CD14-positive monocyte (primary cell): ENCODE data around the gene ICAM5. TPM values are rescaled to one million over a fixed set of nuclear protein-coding genes. Genes with fewer than 3 reads are reported as not detected.

Experiments
- DNase-seq, 3 donors: peaks; one replicate each; pipeline ENCODE4 v3.0.0-alpha.2; 2011 to 2022
- H2AFZ ChIP-seq: 2 replicates; pipeline ENCODE4 v1.6.0; 2012; ENCODE audit warnings: mild to moderate bottlenecking, low read depth, low read length, inconsistent platforms; ENCODE audit not compliant: insufficient read depth, poor library complexity, severe bottlenecking
- H3K27ac ChIP-seq, 2 donors: 1 replicate in 1 of 2; 2 replicates in 1 of 2; pipeline ENCODE4 v1.5.1; 2012 to 2013; ENCODE audit warnings: low read length in 2 of 2, control low read depth in 1 of 2, inconsistent platforms in 1 of 2, low read depth in 1 of 2, mild to moderate bottlenecking in 1 of 2
- H3K27me3 ChIP-seq, 2 donors: one replicate each; pipeline versions ENCODE4 v1.6.0 to v1.6.1; 2011 to 2013; ENCODE audit warnings: low read length in 2 of 2; ENCODE audit not compliant: control insufficient read depth in 2 of 2, insufficient read depth in 2 of 2
- H3K36me3 ChIP-seq, 2 donors: replicated peaks in 1 of 2; 1 replicate in 1 of 2; 2 replicates in 1 of 2; pipeline versions ENCODE4 v1.5.1 to v1.6.1; 2012 to 2013; ENCODE audit warnings: low read length in 2 of 2, control low read depth in 1 of 2, inconsistent platforms in 1 of 2, mild to moderate bottlenecking in 1 of 2; ENCODE audit not compliant: insufficient read depth in 2 of 2, control insufficient read depth in 1 of 2
- H3K4me1 ChIP-seq, 2 donors: 1 replicate in 1 of 2; 2 replicates in 1 of 2; pipeline versions ENCODE4 v1.5.1 to v1.6.1; 2012 to 2013; ENCODE audit warnings: low read length in 2 of 2, control low read depth in 1 of 2, inconsistent platforms in 1 of 2, mild to moderate bottlenecking in 1 of 2, moderate library complexity in 1 of 2; ENCODE audit not compliant: insufficient read depth in 2 of 2, control insufficient read depth in 1 of 2
- H3K4me2 ChIP-seq: replicated peaks from 2 replicates; pipeline ENCODE3; 2012; ENCODE audit warnings: low read length, moderate library complexity, mild to moderate bottlenecking; ENCODE audit not compliant: poor library complexity, severe bottlenecking; ENCODE audit errors: extremely low read depth
- H3K4me3 ChIP-seq, 3 experiments: fragments of 200-600 bp in 1 of 3; sonication (generic) in 1 of 3; replicated peaks in 1 of 3; 1 replicate in 2 of 3; 2 replicates in 1 of 3; pipeline ENCODE4 v1.5.1; 2011 to 2013; ENCODE audit warnings: low read length in 3 of 3, mild to moderate bottlenecking in 3 of 3, control low read depth in 2 of 3, low read depth in 2 of 3, inconsistent platforms in 1 of 3, moderate library complexity in 1 of 3
- H3K79me2 ChIP-seq: 2 replicates; pipeline ENCODE4 v1.6.0; 2012; ENCODE audit warnings: mild to moderate bottlenecking, control low read depth, inconsistent platforms, low read length, moderate library complexity; ENCODE audit not compliant: insufficient read depth
- H3K9ac ChIP-seq: 2 replicates; pipeline ENCODE4 v1.6.0; 2017; ENCODE audit warnings: low read length, mild to moderate bottlenecking; ENCODE audit not compliant: insufficient read depth, poor library complexity, severe bottlenecking
- H3K9me3 ChIP-seq, 2 donors: replicated peaks in 1 of 2; 1 replicate in 1 of 2; 2 replicates in 1 of 2; pipeline versions ENCODE4 v1.5.1 to v1.6.1; 2012 to 2013; ENCODE audit warnings: low read length in 2 of 2, control low read depth in 1 of 2; ENCODE audit not compliant: control insufficient read depth in 1 of 2, insufficient read depth in 1 of 2
- H4K20me1 ChIP-seq: 2 replicates; pipeline ENCODE4 v1.6.0; 2012; ENCODE audit warnings: mild to moderate bottlenecking, low read length, control low read depth, moderate library complexity; ENCODE audit not compliant: insufficient read depth
- H3K27ac Mint-ChIP-seq, 7 donors: one replicate each; pipeline ENCODE4 v1.8.0; 2020; ENCODE audit warnings: mild to moderate bottlenecking in 7 of 7, mixed read lengths in 7 of 7, moderate library complexity in 6 of 7, inconsistent platforms in 2 of 7
- H3K27me3 Mint-ChIP-seq, 3 donors: one replicate each; pipeline ENCODE4 v1.8.0; 2021 to 2022; ENCODE audit warnings: low read depth in 3 of 3, mild to moderate bottlenecking in 3 of 3, mixed read lengths in 3 of 3, moderate library complexity in 3 of 3, inconsistent platforms in 1 of 3
- H3K36me3 Mint-ChIP-seq, 2 donors: one replicate each; pipeline ENCODE4 v1.8.0; 2020; ENCODE audit warnings: mixed read lengths in 2 of 2, inconsistent platforms in 1 of 2, mild to moderate bottlenecking in 1 of 2
- H3K4me1 Mint-ChIP-seq: one replicate; pipeline ENCODE4 v1.8.0; 2020; ENCODE audit warnings: mild to moderate bottlenecking, mixed read lengths
- H3K4me3 Mint-ChIP-seq, 2 donors: one replicate each; pipeline ENCODE4 v1.8.0; 2020; ENCODE audit warnings: mild to moderate bottlenecking in 2 of 2, mixed read lengths in 2 of 2, moderate library complexity in 1 of 2
- H3K9me3 Mint-ChIP-seq, 7 donors: one replicate each; pipeline ENCODE4 v1.8.0; 2020 to 2022; ENCODE audit warnings: mixed read lengths in 7 of 7, mild to moderate bottlenecking in 6 of 7, moderate library complexity in 6 of 7, inconsistent platforms in 2 of 7
- CTCF ChIP-seq: fragments of 200-600 bp; IDR thresholded peaks from one replicate; pipeline ENCODE4 v1.8.0; 2022; ENCODE audit warnings: antibody characterized with exemption, mild to moderate bottlenecking
- WGBS: methylation state at CpG from one replicate; pipeline ENCODE4 v1.1.5; 2013; ENCODE audit warnings: missing lambda C conversion rate; ENCODE audit not compliant: insufficient coverage; 5-methylcytosine and 5-hydroxymethylcytosine counted together
- intact Hi-C, 2 donors: fragments of 100-400 bp; cut with micrococcal nuclease; formaldehyde crosslinking; loops; one replicate each; pipeline versions ENCODE4 v1.15.0 to v1.15.1; 2023
- polyA plus RNA-seq, 3 donors: library from polyadenylated mRNA; depleted of rRNA in 1 of 3; unstranded in 2 of 3; stranded (reverse) in 1 of 3; fragments of 300-500 nt in 2 of 3; fragments of >200 nt in 1 of 3; fragmentation: Illumina TruSeq in 2 of 3; gene quantifications; 1 replicate in 2 of 3; 2 replicates in 1 of 3; pipeline ENCODE4 v1.2.3, GENCODE V29; 2012 to 2021

The ICAM5 gene
- polyA plus RNA-seq, 3 donors = 0.21 to 2.1 TPM; not detected in 1

- intact Hi-C loops = no loop called here
- Histone ChIP-seq H3K79me2 (no peaks in the 10 kb centered on the region), H3K9ac (peak within 1 kb of the TSS; percentile 33), H2AFZ (peak within 1 kb of the TSS; percentile 67), H3K27ac (peak within 1 kb of the TSS; percentile 18 to 51), H3K4me1 (peaks cover 69 to 75% of the 10 kb centered on the region in 2 donors), H3K4me2 (peak within 1 kb of the TSS; percentile 78), H3K36me3 (peaks cover 36 to 40% of the 10 kb centered on the region in 2 donors), H3K4me3 (peak within 1 kb of the TSS; percentile 32 to 74 (median 55)), H3K27me3 (peaks cover 20 to 47% of the 10 kb centered on the region in 2 donors), H3K9me3 (peaks cover 0 to 4% of the 10 kb centered on the region in 2 donors), H4K20me1 (peaks cover 55% of the 10 kb centered on the region)
- H3K36me3 Mint-ChIP-seq = peaks cover 50 to 51% of the 10 kb centered on the region in 2 donors
- WGBS = 1% methylated on average over 54 of the region's 59 CpGs
- peaks cover 36 to 53% (median 48%) of the 10 kb centered on the region in 3 donors for H3K27me3 Mint-ChIP-seq
- H3K4me1 Mint-ChIP-seq = peaks cover 68% of the 10 kb centered on the region
- H3K4me3 Mint-ChIP-seq = peak within 1 kb of the TSS; percentile 71 to 91
- peak within 1 kb of the TSS; percentile 37 to 83 (median 64) for H3K27ac Mint-ChIP-seq
- DNase-seq = peak in 2 of 3 donors; percentile 18 to 53
- no peak for TF ChIP-seq CTCF
- H3K9me3 Mint-ChIP-seq = peaks cover 0 to 31% (median 17%) of the 10 kb centered on the region in 7 donors
Measured at GRCh38 chr19:10286803-10287737, 2.7 kb upstream of the ICAM5 start, which contains the start of gene ICAM4. ICAM4 (plus strand) TSS chr19:10286955; CDS start chr19:10287013, 58 bp downstream.

GRCh38 chr19:10288662-10289166 lies 1.0 kb upstream of the ICAM5 start:
- no peak for TF ChIP-seq CTCF
- peaks cover 38 to 47% of the 10 kb centered on the region in 2 donors for H3K36me3 Mint-ChIP-seq
- peaks cover 84% of the 10 kb centered on the region for H3K4me1 Mint-ChIP-seq
- Histone ChIP-seq H3K4me1 (peaks cover 86 to 91% of the 10 kb centered on the region in 2 donors), H2AFZ (peak overlapping the region; percentile 1), H3K27ac (no peak overlapping the region), H4K20me1 (peaks cover 39% of the 10 kb centered on the region), H3K4me3 (peak overlapping the region in 2 of 3 experiments; percentile 55 to 74), H3K9ac (no peak overlapping the region), H3K79me2 (no peaks in the 10 kb centered on the region), H3K27me3 (peaks cover 23 to 62% of the 10 kb centered on the region in 2 donors), H3K36me3 (peaks cover 25% of the 10 kb centered on the region in 2 donors), H3K9me3 (peaks cover 6 to 12% of the 10 kb centered on the region in 2 donors), H3K4me2 (peak overlapping the region; percentile 78)
- H3K9me3 Mint-ChIP-seq = peaks cover 0 to 45% (median 26%) of the 10 kb centered on the region in 7 donors
- H3K27me3 Mint-ChIP-seq = peaks cover 52 to 67% (median 65%) of the 10 kb centered on the region in 3 donors
- 0% methylated on average over 9 of the region's 23 CpGs for WGBS
- DNase-seq = peak in 1 of 3 donors; percentile 43
- H3K27ac Mint-ChIP-seq = peak overlapping the region in 3 of 7 donors; percentile 56 to 76 (median 58)
- intact Hi-C loops = no loop called here
- H3K4me3 Mint-ChIP-seq = peak overlapping the region; percentile 66 to 88
